ENCODE data around the gene SYVN1.

GRCh38 chr11:65126624-65127274, 7.6 kb downstream of the SYVN1 start:
- TF ChIP-seq SP1 (IDR thresholded peaks at IDR 0.05) (no peak), FOXA1 (IDR thresholded peaks at IDR 0.05) (no peak)

Data from liver (tissue), 2 donors.